K562 (cell line): ENCODE data around the gene TM9SF3. TPM values are rescaled to one million over a fixed set of nuclear protein-coding genes. Genes with fewer than 3 reads are reported as not detected.

Experiments
- C11orf30 ChIP-seq: fragments of 450-650 bp; IDR thresholded peaks from 2 replicates; pipeline ENCODE4 v1.6.1; 2016; ENCODE audit warnings: low read depth, mild to moderate bottlenecking
- CBFA2T2 ChIP-seq: fragments of 450-650 bp; conservative IDR thresholded peaks from 2 replicates; pipeline ENCODE4 v1.6.1; 2017; ENCODE audit warnings: mild to moderate bottlenecking
- CBX8 ChIP-seq: fragments of 200-600 bp; sonication (generic); IDR thresholded peaks from 2 replicates; pipeline ENCODE4 v1.6.1; 2012; ENCODE audit warnings: borderline replicate concordance, mixed run types, low read depth, mild to moderate bottlenecking, moderate library complexity, mixed read lengths, low read length, control low read depth, inconsistent platforms; ENCODE audit not compliant: poor library complexity, severe bottlenecking; ENCODE audit errors: extremely low read depth
- CEBPB ChIP-seq: fragments of 450-650 bp; IDR thresholded peaks from 2 replicates; pipeline ENCODE4 v1.6.1; 2016; ENCODE audit warnings: missing genetic modification characterization, missing compliant biosample characterization
- HNRNPH1 ChIP-seq: fragments of 200-400 bp; formaldehyde crosslinking; optimal IDR thresholded peaks from 2 replicates; pipeline ENCODE3; 2017; ENCODE audit warnings: low read depth, mild to moderate bottlenecking, low read length, moderate library complexity
- KAT7 ChIP-seq: sonication (generic); formaldehyde crosslinking; IDR thresholded peaks from 2 replicates; pipeline ENCODE4 v1.8.0; 2022; ENCODE audit warnings: missing genetic modification reagents, mild to moderate bottlenecking, borderline replicate concordance
- KDM1A ChIP-seq, 2 experiments: fragments of 450-650 bp; IDR thresholded peaks; 2 replicates each; pipeline ENCODE4 v1.6.1; 2016; ENCODE audit warnings: mild to moderate bottlenecking in 2 of 2
- MAFF ChIP-seq: IDR thresholded peaks from 2 replicates; pipeline ENCODE4 v1.6.1; 2012; ENCODE audit warnings: low read length, improper control_type of control experiment
- MEIS2 ChIP-seq: fragments of 450-650 bp; IDR thresholded peaks from 2 replicates; pipeline ENCODE4 v1.6.1; 2014; ENCODE audit warnings: mild to moderate bottlenecking; ENCODE audit not compliant: partially characterized antibody
- MXI1 ChIP-seq: IDR thresholded peaks from 2 replicates; pipeline ENCODE4 v1.6.1; 2011; ENCODE audit warnings: low read depth, mild to moderate bottlenecking, improper control_type of control experiment, low read length
- NCOA2 ChIP-seq, 2 experiments: fragments of 450-650 bp; IDR thresholded peaks; 2 replicates each; pipeline ENCODE4 v1.6.1; 2018; ENCODE audit warnings: mild to moderate bottlenecking in 2 of 2, moderate library complexity in 1 of 2; ENCODE audit not compliant: partially characterized antibody in 2 of 2
- POLR2AphosphoS2 ChIP-seq: IDR thresholded peaks from 2 replicates; pipeline ENCODE4 v1.6.1; 2012; ENCODE audit warnings: low read length, improper control_type of control experiment
- PRMT5 ChIP-seq: sonication (generic); formaldehyde crosslinking; IDR thresholded peaks from 2 replicates; pipeline ENCODE4 v1.5.0; 2020; ENCODE audit warnings: missing genetic modification reagents
- RAD21 ChIP-seq, 2 experiments: fragments of 250-450 bp in 1 of 2; fragments of 450-650 bp in 1 of 2; sonication (Bioruptor Pico) in 1 of 2; formaldehyde crosslinking in 1 of 2; IDR thresholded peaks in 1 of 2; conservative IDR thresholded peaks in 1 of 2; 2 replicates each; pipeline versions ENCODE4 v1.4.0 to v1.8.0; 2020 to 2022; ENCODE audit warnings: mild to moderate bottlenecking in 2 of 2, moderate library complexity in 1 of 2
- TAF15 ChIP-seq: fragments of 200-400 bp; formaldehyde crosslinking; IDR thresholded peaks from 2 replicates; pipeline ENCODE4 v1.6.1; 2017; ENCODE audit warnings: mild to moderate bottlenecking, low read depth, low read length, moderate library complexity
- TCF3 ChIP-seq: sonication (generic); formaldehyde crosslinking; IDR thresholded peaks from 2 replicates; pipeline ENCODE4 v1.4.0; 2020; ENCODE audit warnings: mild to moderate bottlenecking, missing genetic modification reagents
- TEAD4 ChIP-seq, 2 experiments: sonication (generic) in 1 of 2; formaldehyde crosslinking in 1 of 2; IDR thresholded peaks; 2 replicates each; pipeline versions ENCODE4 v1.6.1 to v1.8.0; 2012 to 2022; ENCODE audit warnings: borderline replicate concordance in 1 of 2, inconsistent platforms in 1 of 2, low read length in 1 of 2, mild to moderate bottlenecking in 1 of 2, missing genetic modification reagents in 1 of 2
- polyA plus RNA-seq, 8 experiments: library from polyadenylated mRNA; depleted of rRNA in 4 of 8; stranded (reverse) in 5 of 8; unstranded in 3 of 8; fragments of >200 nt; fragmentation: Nextera tagmentation in 2 of 8; fragmentation: Illumina TruSeq in 1 of 8; extraction: Ambion mirVana in 2 of 8; extraction: Trizol in 1 of 8; gene quantifications; 2 replicates each; pipeline versions ENCODE4 v1.2.1 to v1.2.3, GENCODE V29; 2011 to 2014; ENCODE audit warnings: inconsistent platforms in 1 of 8, missing spikeins in 1 of 8
- total RNA-seq, 7 experiments: library from RNA; depleted of rRNA in 6 of 7; stranded (reverse); fragments of >200 nt in 6 of 7; fragmentation: Illumina TruSeq in 2 of 7; extraction: Trizol in 2 of 7; gene quantifications; 2 replicates each; pipeline versions ENCODE4 v1.2.1 to v1.2.3, GENCODE V29; 2011 to 2021; ENCODE audit warnings: low replicate concordance in 1 of 7
- TF ChIP-seq, protein P1 (sequence below): fragments of 450-650 bp; IDR thresholded peaks from 2 replicates; pipeline ENCODE4 v1.6.1; 2016
- TF ChIP-seq, protein P2 (sequence below): IDR thresholded peaks from 2 replicates; pipeline ENCODE4 v1.6.1; 2012; ENCODE audit warnings: low read depth, low read length, improper control_type of control experiment, borderline replicate concordance
- TF ChIP-seq, protein P3 (sequence below), 2 experiments: fragments of 200-800 bp in 1 of 2; sonication (Bioruptor generic) in 1 of 2; sonication (generic) in 1 of 2; formaldehyde crosslinking in 1 of 2; IDR thresholded peaks in 1 of 2; conservative IDR thresholded peaks in 1 of 2; 2 replicates each; pipeline versions ENCODE4 v1.5.0 to v1.6.1; 2016 to 2020; ENCODE audit warnings: missing compliant biosample characterization in 1 of 2, missing genetic modification characterization in 1 of 2, missing genetic modification reagents in 1 of 2
- TF ChIP-seq, protein P4 (sequence below): sonication (generic); formaldehyde crosslinking; IDR thresholded peaks from 2 replicates; pipeline ENCODE4 v1.8.0; 2022; ENCODE audit warnings: missing genetic modification reagents, mild to moderate bottlenecking, borderline replicate concordance

The TM9SF3 gene
- total and polyA plus RNA-seq, 9 of the 15 experiments (the other 6 are each of a cell fraction or from before 2014, with no cell fraction given): 16.1 to 63.1 (median 34.9) TPM

DNA sequence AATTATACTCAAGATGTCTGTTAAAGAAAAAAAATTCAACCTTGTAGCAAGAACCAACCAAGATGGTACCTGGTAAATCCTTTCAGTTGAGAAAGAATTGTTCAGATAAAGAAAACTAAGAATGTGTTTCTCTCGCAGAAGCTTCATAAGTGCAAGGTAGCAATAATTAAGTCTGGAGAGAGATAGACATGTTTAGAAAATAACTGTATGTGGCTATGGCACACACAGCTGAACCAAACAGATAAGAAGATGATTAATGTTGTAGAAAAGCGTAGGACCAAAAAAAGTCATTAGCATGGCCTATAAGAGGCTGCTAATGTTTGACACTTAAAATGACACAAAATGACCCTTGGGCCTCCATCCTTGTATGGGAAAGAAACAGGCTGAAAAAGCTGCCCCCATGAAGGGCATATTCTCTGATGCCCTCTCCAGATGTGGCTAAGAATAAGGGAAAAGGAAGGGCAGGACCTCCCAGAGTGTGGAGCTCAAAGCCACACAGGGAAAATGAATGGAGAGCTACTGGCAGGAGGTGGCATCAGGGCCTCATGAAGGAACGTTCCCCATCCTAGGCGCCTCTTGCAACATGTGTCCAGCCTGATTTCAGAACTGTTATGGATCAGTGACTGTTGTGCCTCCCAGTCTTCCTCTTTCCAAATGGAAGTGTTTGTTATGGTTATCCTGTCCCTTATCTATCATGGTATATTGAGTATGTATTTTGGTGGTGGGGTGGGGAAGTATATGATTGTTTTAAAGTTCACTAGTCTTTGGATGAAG, 103.8 kb downstream of the TM9SF3 start (continued):
- TF ChIP-seq CBFA2T2 (peak; percentile 61), POLR2AphosphoS2 (no peak), NCOA2 (IDR thresholded peaks at IDR 0.05; ENCODE audit: partially characterized antibody in 2 of 2) (no peak), MEIS2 (peak; percentile 85), KAT7 (CRISPR knock-in tag) (no peak), HNRNPH1 (no peak), TEAD4 (IDR thresholded peaks at IDR 0.05; ENCODE audit: low read length) (peak; percentile 83), TEAD4 (CRISPR knock-in tag; IDR thresholded peaks at IDR 0.05; ENCODE audit: borderline replicate concordance) (no peak), TAF15 (no peak), CEBPB (no peak), MXI1 (no peak), RAD21 (CRISPR knock-in tag; conservative IDR thresholded peaks at IDR 0.05 in 1 of 2, IDR thresholded peaks at IDR 0.05 in 1 of 2) (no peak), C11orf30 (peak; percentile 68), CBX8 (no peak), PRMT5 (CRISPR knock-in tag) (no peak), MAFF (0 out of 2 replicates have a peak, but pooled peaks have one; percentile 19), KDM1A (IDR thresholded peaks at IDR 0.05) (0 out of 4 replicates have a peak, but pooled peaks of 1 of the 2 experiments have one; percentile 10), TCF3 (peak; percentile 83)
- TF ChIP-seq, protein P1, sequence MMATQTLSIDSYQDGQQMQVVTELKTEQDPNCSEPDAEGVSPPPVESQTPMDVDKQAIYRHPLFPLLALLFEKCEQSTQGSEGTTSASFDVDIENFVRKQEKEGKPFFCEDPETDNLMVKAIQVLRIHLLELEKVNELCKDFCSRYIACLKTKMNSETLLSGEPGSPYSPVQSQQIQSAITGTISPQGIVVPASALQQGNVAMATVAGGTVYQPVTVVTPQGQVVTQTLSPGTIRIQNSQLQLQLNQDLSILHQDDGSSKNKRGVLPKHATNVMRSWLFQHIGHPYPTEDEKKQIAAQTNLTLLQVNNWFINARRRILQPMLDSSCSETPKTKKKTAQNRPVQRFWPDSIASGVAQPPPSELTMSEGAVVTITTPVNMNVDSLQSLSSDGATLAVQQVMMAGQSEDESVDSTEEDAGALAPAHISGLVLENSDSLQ: peak; percentile 68
- TF ChIP-seq, protein P2, sequence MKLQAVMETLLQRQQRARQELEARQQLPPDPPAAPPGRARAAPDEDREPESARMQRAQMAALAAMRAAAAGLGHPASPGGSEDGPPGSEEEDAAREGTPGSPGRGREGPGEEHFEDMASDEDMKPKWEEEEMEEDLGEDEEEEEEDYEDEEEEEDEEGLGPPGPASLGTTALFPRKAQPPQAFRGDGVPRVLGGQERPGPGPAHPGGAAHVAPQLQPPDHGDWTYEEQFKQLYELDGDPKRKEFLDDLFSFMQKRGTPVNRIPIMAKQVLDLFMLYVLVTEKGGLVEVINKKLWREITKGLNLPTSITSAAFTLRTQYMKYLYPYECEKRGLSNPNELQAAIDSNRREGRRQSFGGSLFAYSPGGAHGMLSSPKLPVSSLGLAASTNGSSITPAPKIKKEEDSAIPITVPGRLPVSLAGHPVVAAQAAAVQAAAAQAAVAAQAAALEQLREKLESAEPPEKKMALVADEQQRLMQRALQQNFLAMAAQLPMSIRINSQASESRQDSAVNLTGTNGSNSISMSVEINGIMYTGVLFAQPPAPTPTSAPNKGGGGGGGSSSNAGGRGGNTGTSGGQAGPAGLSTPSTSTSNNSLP: 0 out of 2 replicates have a peak, but pooled peaks have one; percentile 40
- TF ChIP-seq, protein P3, sequence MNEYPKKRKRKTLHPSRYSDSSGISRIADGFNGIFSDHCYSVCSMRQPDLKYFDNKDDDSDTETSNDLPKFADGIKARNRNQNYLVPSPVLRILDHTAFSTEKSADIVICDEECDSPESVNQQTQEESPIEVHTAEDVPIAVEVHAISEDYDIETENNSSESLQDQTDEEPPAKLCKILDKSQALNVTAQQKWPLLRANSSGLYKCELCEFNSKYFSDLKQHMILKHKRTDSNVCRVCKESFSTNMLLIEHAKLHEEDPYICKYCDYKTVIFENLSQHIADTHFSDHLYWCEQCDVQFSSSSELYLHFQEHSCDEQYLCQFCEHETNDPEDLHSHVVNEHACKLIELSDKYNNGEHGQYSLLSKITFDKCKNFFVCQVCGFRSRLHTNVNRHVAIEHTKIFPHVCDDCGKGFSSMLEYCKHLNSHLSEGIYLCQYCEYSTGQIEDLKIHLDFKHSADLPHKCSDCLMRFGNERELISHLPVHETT (CRISPR knock-in tag; conservative IDR thresholded peaks at IDR 0.05 in 1 of 2, IDR thresholded peaks at IDR 0.05 in 1 of 2): no peak
- TF ChIP-seq, protein P4, sequence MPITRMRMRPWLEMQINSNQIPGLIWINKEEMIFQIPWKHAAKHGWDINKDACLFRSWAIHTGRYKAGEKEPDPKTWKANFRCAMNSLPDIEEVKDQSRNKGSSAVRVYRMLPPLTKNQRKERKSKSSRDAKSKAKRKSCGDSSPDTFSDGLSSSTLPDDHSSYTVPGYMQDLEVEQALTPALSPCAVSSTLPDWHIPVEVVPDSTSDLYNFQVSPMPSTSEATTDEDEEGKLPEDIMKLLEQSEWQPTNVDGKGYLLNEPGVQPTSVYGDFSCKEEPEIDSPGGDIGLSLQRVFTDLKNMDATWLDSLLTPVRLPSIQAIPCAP (CRISPR knock-in tag): no peak
